ENCODE data around the gene ELMO1. TPM values are rescaled to one million over a fixed set of nuclear protein-coding genes. Genes with fewer than 3 reads are reported as not detected.

The ELMO1 gene
- total RNA-seq, 1 experiment from 2014 or later = not detected

- H3K4me3 ChIP-seq (ENCODE audit: low read depth, low read length, poor library complexity, severe bottlenecking) = no peak overlapping the region
- no peaks in the 10 kb centered on the region for H3K27me3 ChIP-seq (replicated peaks; ENCODE audit: insufficient read depth, low read depth, low read length, poor library complexity)
- H3K4me1 ChIP-seq (ENCODE audit: insufficient read depth, low read length, poor library complexity, severe bottlenecking) = no peaks in the 10 kb centered on the region
- DNase-seq (ENCODE audit: low spot score) = no peak
- no peak overlapping the region for H3K27ac ChIP-seq (ENCODE audit: low read depth, low read length, poor library complexity, severe bottlenecking)
- BruUV-seq (replicated peaks) = no TSS peak
- ChIA-PET POLR2A (ENCODE audit: low non-redundant PET) (no interaction called here), CTCF (no interaction called here)
- intact Hi-C loops (cut with micrococcal nuclease; ENCODE audit: unreplicated experiment) = no loop called here
- no peak for TF ChIP-seq EZH2 (IDR thresholded peaks at IDR 0.05; ENCODE audit: borderline replicate concordance, low read depth, low read length, poor library complexity, severe bottlenecking)
- no peak for TF ChIP-seq CTCF (conservative IDR thresholded peaks at IDR 0.05; ENCODE audit: low read depth, low read length)
- H3K36me3 ChIP-seq (ENCODE audit: insufficient read depth, low read length, poor library complexity, severe bottlenecking) = no peaks in the 10 kb centered on the region
- no peaks in the 10 kb centered on the region for H3K9me3 ChIP-seq (ENCODE audit: low read depth, low read length, poor library complexity, severe bottlenecking)
These were observed 95.4 kb downstream of the ELMO1 start for GRCh38 chr7:37352974-37353948.

- no peaks in the 10 kb centered on the region for H3K36me3 ChIP-seq (ENCODE audit: insufficient read depth, low read length, poor library complexity, severe bottlenecking)
- H3K4me3 ChIP-seq (ENCODE audit: low read depth, low read length, poor library complexity, severe bottlenecking) = no peak overlapping the region
- TF ChIP-seq EZH2 (IDR thresholded peaks at IDR 0.05; ENCODE audit: borderline replicate concordance, low read depth, low read length, poor library complexity, severe bottlenecking) (no peak), CTCF (conservative IDR thresholded peaks at IDR 0.05; ENCODE audit: low read depth, low read length) (no peak)
- ChIA-PET POLR2A (ENCODE audit: low non-redundant PET) (no interaction called here), CTCF (no interaction called here)
- H3K27me3 ChIP-seq (replicated peaks; ENCODE audit: insufficient read depth, low read depth, low read length, poor library complexity) = no peaks in the 10 kb centered on the region
- no TSS peak for BruUV-seq (replicated peaks)
- intact Hi-C loops (cut with micrococcal nuclease; ENCODE audit: unreplicated experiment) = no loop called here
- no peak for DNase-seq (ENCODE audit: low spot score)
- H3K27ac ChIP-seq (ENCODE audit: low read depth, low read length, poor library complexity, severe bottlenecking) = no peak overlapping the region
- H3K4me1 ChIP-seq (ENCODE audit: insufficient read depth, low read length, poor library complexity, severe bottlenecking) = no peaks in the 10 kb centered on the region
- no peaks in the 10 kb centered on the region for H3K9me3 ChIP-seq (ENCODE audit: low read depth, low read length, poor library complexity, severe bottlenecking)
These were observed 96.3 kb downstream of the ELMO1 start for GRCh38 chr7:37352251-37352880.

DNA sequence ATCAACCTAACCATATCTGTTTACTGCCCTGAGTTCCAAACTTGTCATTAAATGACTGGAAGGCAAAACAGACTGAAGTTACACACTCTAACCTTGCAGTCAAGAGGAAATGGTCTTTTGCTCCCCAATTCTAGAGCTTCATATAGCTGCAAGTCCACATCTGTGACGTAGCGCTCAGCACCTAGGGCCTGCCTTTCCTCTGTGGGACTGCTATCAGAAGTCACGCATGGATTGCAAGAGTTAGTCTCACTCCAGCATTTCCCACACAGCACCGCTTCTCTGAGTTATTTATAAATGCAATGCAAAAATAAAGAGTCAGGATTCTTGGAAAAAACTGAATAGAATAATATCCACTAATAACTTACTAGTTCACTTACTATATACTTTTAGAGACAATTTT is 96.9 kb downstream of the ELMO1 start:
- no TSS peak for BruUV-seq (replicated peaks)
- CTCF ChIA-PET = no interaction called here
- TF ChIP-seq EZH2 (IDR thresholded peaks at IDR 0.05; ENCODE audit: borderline replicate concordance, low read depth, low read length, poor library complexity, severe bottlenecking) (no peak), CTCF (conservative IDR thresholded peaks at IDR 0.05; ENCODE audit: low read depth, low read length) (no peak)
- intact Hi-C loops (cut with micrococcal nuclease; ENCODE audit: unreplicated experiment) = no loop called here
- POLR2A ChIA-PET (ENCODE audit: low non-redundant PET) = no interaction called here
- no peak overlapping the region for H3K4me3 ChIP-seq (ENCODE audit: low read depth, low read length, poor library complexity, severe bottlenecking)
- no peaks in the 10 kb centered on the region for H3K9me3 ChIP-seq (ENCODE audit: low read depth, low read length, poor library complexity, severe bottlenecking)
- H3K27me3 ChIP-seq (replicated peaks; ENCODE audit: insufficient read depth, low read depth, low read length, poor library complexity) = no peaks in the 10 kb centered on the region
- H3K27ac ChIP-seq (ENCODE audit: low read depth, low read length, poor library complexity, severe bottlenecking) = no peak overlapping the region
- H3K4me1 ChIP-seq (ENCODE audit: insufficient read depth, low read length, poor library complexity, severe bottlenecking) = no peaks in the 10 kb centered on the region
- no peak for DNase-seq (ENCODE audit: low spot score)
- no peaks in the 10 kb centered on the region for H3K36me3 ChIP-seq (ENCODE audit: insufficient read depth, low read length, poor library complexity, severe bottlenecking)

Measured in A673 (cell line).